Glomerular endothelial cell (primary cell): ENCODE data around the gene CMSS1. TPM values are rescaled to one million over a fixed set of nuclear protein-coding genes. Genes with fewer than 3 reads are reported as not detected.
"Not testable (repeated sequence)": the region's sequence is repeated elsewhere in the genome, so short reads cannot be mapped to it uniquely, and the experiment has no call there.

Source experiments
- DNase-seq: peaks from one replicate; pipeline ENCODE4 v3.0.0-alpha.2; 2011; ENCODE audit warnings: low read depth, low spot score; ENCODE audit errors: extremely low read depth
- total RNA-seq: library from RNA; depleted of rRNA; stranded (reverse); fragments of >200 nt; gene quantifications from 2 replicates; pipeline ENCODE4 v1.2.3, GENCODE V29; 2015

The CMSS1 gene
- total RNA-seq, 1 donor from 2014 or later = 12.4 TPM

DNA sequence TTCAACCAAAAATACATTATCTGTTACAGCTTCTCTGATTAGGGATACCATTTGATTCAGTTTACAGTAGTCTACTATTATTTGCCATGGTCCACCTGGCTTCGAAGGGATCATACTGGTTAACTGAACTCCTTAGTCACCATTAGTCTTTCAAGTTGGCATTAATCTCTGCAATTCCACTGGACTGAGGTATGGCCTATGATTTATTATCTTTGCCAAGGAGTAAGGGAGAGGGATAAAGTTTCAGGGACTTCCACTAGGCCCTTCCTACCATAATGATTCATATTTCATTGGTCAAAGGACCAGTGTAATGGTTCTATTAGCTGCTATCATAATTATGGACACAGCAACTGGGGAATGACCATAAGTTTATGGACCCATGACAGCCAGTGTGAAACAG lies 7.3 kb upstream of the CMSS1 start:
- no peak for DNase-seq

DNA sequence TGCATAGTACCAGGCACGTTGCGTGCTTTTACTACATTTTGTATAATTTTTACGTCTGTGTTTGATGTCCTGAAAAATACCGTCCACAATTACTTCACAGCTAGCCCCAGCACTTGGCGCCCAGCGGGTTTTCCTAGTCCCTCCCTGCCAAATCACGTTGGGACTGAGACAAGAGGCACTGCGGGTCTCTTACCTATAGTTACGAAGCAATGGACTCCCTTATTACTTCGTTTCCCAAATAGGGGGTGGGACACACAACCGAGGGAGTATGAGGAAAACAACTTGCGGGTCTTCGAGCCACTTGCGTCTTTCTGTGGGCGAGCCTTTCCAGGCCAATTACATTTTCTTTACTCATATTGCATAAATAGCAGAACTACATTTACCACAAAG lies 620 bp upstream of the CMSS1 start:
- DNase-seq = no peak

GRCh38 chr3:99818818-99819217 lies 1.2 kb downstream of the CMSS1 start:
- DNase-seq = no peak

GRCh38 chr3:99823723-99824711 lies 6.4 kb downstream of the CMSS1 start:
- no peak for DNase-seq

DNA sequence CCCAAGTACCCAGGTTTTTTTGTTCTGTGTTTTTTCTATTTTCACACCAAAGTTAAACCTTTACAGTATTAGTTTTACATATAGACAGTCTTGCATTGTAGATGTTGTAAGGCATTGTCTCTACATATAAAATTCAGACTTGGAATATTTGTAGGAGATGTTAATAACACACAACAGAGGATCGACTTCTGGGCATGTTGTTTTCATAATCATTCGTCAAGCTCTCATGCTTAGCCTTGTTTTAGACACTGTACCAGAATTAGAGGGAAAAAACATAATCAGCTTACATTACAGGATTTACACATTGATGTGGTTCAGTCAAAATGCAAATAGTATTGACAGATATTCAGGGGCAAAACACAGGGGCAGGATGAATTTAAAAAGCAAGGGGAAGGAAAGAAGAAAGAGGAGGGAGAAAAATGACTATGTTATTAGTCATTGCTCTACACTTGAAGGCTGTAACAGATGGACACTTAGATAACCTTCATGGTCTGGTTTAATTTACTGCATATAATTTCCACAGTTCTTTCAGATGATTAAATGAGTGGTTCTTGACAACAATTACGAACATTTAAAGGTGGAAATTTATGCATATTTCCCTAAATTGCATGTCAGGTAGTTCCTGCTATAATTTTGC lies 7.5 kb downstream of the CMSS1 start:
- DNase-seq = no peak

DNA sequence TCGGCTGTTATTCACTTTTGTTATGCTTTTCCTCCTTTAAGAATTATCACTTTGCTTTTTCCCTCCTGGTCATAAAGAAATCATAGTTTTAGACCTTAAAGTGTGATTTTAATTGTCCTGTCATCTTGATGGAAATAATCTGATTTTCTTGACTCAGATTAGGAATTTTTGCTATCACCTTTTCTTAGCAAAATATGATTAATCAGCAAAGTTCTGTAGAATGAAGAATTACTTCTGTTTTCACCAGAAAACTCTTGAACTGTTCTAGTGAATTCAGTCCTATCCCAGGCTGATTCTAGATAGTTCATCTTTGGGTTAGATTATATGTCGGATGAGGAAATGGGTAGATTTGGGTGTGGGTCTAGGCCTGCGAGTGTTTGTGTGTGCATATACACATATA lies 12.2 kb downstream of the CMSS1 start:
- no peak for DNase-seq

- no peak for DNase-seq
These were observed 16.0 kb downstream of the CMSS1 start for GRCh38 chr3:99833617-99834205.

DNA sequence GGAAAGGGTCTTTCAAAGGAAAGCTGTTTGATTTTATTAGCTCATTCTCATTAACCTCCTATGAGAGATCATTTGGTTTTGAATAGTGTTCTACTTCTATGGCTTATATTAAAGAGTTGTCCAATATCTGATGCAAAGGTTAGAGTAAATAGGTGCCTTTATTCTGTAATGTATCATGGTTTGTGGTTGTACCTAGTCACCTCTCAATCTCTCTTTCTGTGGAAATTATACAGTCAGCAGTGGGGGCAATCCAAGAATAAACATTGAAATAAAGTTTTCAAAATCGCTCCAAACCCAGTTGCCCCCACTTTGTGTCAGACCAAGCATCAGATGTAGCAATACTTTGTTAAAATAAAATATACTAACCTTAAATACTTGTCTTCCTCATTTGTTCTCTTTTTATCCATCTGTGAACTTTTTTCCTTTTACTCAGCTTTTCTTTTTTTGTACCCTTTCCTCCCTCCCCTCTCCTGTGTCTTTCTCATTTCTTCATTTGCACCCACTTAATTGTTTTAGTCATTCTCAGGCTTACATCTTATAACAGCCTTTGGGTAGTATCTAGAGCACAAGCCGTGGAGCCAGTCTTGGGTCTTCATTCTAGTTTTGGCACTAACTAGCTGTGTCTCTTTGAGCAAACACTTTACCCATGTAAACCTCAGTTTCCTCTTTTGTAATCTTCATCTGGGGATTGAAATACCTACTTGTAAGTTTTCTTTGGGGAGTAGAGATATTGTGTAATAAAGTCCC lies 16.7 kb downstream of the CMSS1 start:
- DNase-seq = no peak

GRCh38 chr3:99836681-99837080 lies 19.0 kb downstream of the CMSS1 start:
- DNase-seq = no peak

DNA sequence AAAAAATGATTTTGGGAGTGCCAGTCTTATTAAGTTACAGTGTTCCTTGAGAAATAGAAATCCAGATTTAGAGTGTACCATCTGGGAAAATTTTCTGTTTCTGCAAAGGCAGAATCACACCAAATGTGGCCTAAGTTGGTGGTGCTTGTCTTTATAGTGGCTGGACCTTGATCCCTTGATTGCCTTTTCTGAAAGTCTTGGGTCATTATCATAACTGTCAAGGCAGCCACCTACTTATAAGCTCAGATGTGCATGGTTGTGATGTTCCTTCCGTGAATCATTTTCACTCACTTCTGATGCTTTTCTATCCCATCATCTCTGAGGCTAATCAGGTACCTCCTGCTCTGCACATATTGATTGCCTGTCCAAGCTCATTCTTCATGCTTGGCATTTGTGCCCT lies 20.1 kb downstream of the CMSS1 start:
- no peak for DNase-seq

GRCh38 chr3:99838755-99839154 lies 21.1 kb downstream of the CMSS1 start:
- DNase-seq = no peak

GRCh38 chr3:99839613-99840012 lies 22.0 kb downstream of the CMSS1 start:
- DNase-seq = no peak

DNA sequence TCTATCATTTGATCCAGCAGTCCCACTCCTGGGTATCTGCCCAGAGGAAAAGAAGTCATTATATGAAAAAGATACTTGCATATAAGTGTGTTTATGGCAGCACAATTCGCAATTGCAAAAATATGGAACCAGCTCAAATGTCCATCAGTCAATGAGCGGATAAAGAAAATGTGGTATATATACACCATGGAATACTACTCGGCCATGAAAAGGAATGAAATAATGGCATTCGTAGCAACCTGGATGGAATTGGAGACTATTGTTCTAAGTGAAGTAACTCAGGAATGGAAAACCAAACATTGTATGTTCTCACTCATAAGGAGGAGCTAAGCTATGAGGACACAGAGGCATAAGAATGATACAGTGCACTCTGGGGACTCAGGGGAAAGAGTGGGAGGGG lies 24.3 kb downstream of the CMSS1 start:
- not testable (repeated sequence) for DNase-seq

DNA sequence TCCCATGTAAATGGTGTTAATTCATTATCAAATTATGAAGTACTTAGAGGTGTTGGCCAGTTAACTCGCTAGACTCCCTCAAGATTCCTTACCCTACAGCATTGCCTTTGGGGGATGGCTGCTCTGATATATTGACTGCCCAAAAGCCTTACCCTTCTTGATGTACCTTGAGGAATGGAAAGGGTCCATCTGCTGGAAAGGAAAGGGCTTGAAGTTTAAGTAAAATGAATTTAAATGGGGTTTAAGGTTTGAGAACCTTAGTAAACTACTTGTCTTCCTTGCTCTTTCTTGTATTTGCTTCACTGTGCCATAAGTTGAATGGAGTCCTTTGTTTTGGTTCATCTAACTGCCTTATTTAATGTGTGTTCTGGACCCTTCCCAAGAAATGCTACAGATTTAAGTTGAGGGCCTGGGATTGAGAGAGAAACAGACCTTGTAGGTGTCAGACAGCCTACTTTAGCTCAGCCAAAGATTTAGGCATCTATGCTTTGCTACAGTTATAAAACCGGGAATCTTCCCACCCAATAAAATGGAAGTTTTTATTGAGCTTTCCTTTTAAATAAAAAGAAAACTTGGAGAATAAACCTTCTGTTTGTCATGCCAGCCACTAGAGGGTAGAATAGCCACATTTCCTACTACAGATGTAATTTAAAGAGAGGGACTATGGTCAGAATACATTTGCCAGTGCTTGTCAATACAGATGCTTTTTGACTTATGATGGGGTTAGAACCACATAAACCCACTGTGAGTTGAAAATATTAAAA lies 25.3 kb downstream of the CMSS1 start:
- DNase-seq = no peak

GRCh38 chr3:99843590-99844258 lies 26.1 kb downstream of the CMSS1 start:
- DNase-seq = no peak

GRCh38 chr3:99845331-99845730 lies 27.7 kb downstream of the CMSS1 start:
- no peak for DNase-seq

GRCh38 chr3:99845999-99846398 lies 28.3 kb downstream of the CMSS1 start:
- DNase-seq = no peak

DNA sequence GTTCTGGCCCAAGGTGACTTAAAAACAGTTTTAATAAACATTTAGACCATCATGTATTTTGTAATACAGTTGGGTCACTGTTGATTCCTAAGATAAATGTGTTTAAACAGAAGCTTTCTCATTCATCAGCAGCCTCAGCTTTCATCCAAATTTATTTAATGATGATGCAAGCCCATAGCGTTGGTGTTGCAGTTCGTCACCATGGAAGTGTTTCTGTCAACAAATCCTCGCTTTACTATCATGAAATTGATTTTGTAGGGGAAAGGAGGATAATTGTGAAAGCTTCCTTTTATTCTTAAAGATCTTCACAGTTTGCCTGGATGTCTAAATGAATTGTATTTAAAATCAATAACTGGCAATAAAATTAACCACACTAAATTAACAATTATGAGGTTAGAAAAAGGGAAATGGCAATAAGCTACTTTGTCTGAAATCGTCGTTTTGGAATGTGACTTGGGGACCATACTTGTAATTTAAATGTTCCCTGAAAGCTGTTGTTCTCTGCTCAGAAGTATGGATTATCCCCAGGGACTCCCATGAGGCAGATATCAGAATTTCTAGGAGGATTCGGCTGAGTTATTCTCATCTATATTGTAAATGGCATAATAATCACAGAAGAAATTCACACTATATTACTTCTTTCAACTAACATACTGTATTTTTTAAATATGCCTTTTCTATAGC lies 29.0 kb downstream of the CMSS1 start:
- DNase-seq = no peak

DNA sequence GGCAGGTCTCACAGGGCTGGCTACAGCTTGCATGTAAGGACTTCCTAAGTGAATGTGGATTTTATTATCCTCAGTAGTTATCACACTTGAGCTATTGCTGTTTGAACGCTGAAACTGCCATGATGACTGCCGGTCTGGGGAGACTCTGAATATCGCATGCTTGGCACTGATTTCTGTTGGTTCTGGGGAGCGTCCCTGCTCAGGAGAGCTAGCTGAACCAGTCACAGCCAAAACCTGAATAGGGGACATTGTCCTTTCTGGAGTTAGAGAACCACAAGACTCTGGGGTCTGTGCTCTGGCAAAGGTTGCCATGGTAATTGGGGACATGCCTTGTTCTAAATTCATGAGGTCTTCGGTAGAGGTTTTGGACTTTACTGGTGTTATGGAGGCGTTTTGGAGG lies 30.8 kb downstream of the CMSS1 start:
- DNase-seq = no peak
